Activated CD8-positive, alpha-beta T cell treated with anti-CD3 and anti-CD28 coated beads, Interleukin-2, amount 10 ng/mL, durations not matched to agents 7 days and 5 days (primary cell): ENCODE results near the gene FUT4. TPM values are rescaled to one million over a fixed set of nuclear protein-coding genes. Genes with fewer than 3 reads are reported as not detected.

Source experiments
- ATAC-seq: fragments of 150-1000 bp; cut with Tn5 transposase; one replicate; pipeline ENCODE4 v1.10.0; 2021; ENCODE audit warnings: moderate library complexity
- CTCF ChIA-PET: fragments of 350-600 bp; sonication (Branson Sonifier 250); formaldehyde crosslinking; loops from one replicate; lab custom pipeline; 2021; ENCODE audit warnings: antibody characterized with exemption; lab: Charles Lee
- POLR2A ChIA-PET: fragments of 350-600 bp; sonication (Branson Sonifier 250); formaldehyde crosslinking; loops from one replicate; lab custom pipeline; 2021; ENCODE audit warnings: antibody characterized with exemption; lab: Charles Lee
- DNase-seq: peaks from one replicate; pipeline ENCODE4 v3.0.0-alpha.2; 2020
- H3K27ac Mint-ChIP-seq: one replicate; pipeline ENCODE4 v1.8.0; 2021; ENCODE audit warnings: mild to moderate bottlenecking, mixed read lengths
- H3K27me3 Mint-ChIP-seq: one replicate; pipeline ENCODE4 v1.8.0; 2021; ENCODE audit warnings: low read depth, mixed read lengths
- H3K36me3 Mint-ChIP-seq: one replicate; pipeline ENCODE4 v1.8.0; 2021; ENCODE audit warnings: low read depth, mixed read lengths
- H3K4me1 Mint-ChIP-seq: one replicate; pipeline ENCODE4 v1.8.0; 2021; ENCODE audit warnings: low read depth, mixed read lengths
- H3K4me3 Mint-ChIP-seq: one replicate; pipeline ENCODE4 v1.8.0; 2021; ENCODE audit warnings: mild to moderate bottlenecking, mixed read lengths
- H3K9me3 Mint-ChIP-seq: one replicate; pipeline ENCODE4 v1.8.0; 2022; ENCODE audit warnings: mixed read lengths; ENCODE audit not compliant: insufficient read depth
- total RNA-seq, 2 experiments: library from RNA; stranded (reverse); gene quantifications; one replicate each; pipeline ENCODE4 v1.2.3, GENCODE V29; 2021

FUT4 gene
- total RNA-seq, 2 experiments from 2014 or later = 6.5 to 7.0 TPM

- CTCF ChIA-PET = no interaction called here
- no peak overlapping the region for H3K4me3 Mint-ChIP-seq
These were observed 30.7 kb downstream of the FUT4 start for GRCh38 chr11:94574193-94574961.

GRCh38 chr11:94576306-94576705 is 32.6 kb downstream of the FUT4 start:
- DNase-seq (no peak), ATAC-seq (no peak)
- Mint-ChIP-seq H3K4me3 (no peak overlapping the region), H3K27ac (no peak overlapping the region), H3K4me1 (no peaks in the 10 kb centered on the region), H3K36me3 (no peaks in the 10 kb centered on the region), H3K27me3 (peaks cover 7% of the 10 kb centered on the region), H3K9me3 (no peaks in the 10 kb centered on the region)
- ChIA-PET CTCF (no interaction called here), POLR2A (no interaction called here)

More at GRCh38 chr11:94574193-94574961, 30.7 kb downstream of the FUT4 start:
- H3K9me3 Mint-ChIP-seq = no peaks in the 10 kb centered on the region
- no peak overlapping the region for H3K27ac Mint-ChIP-seq
- H3K36me3 Mint-ChIP-seq = no peaks in the 10 kb centered on the region
- POLR2A ChIA-PET = no interaction called here
- no peak for DNase-seq
- no peak for ATAC-seq
- no peaks in the 10 kb centered on the region for H3K4me1 Mint-ChIP-seq
- H3K27me3 Mint-ChIP-seq = peaks cover 5% of the 10 kb centered on the region

- no peaks in the 10 kb centered on the region for H3K36me3 Mint-ChIP-seq
- POLR2A ChIA-PET = no interaction called here
- CTCF ChIA-PET = no interaction called here
- H3K27me3 Mint-ChIP-seq = peaks cover 6% of the 10 kb centered on the region
- H3K9me3 Mint-ChIP-seq = no peaks in the 10 kb centered on the region
- no peak for ATAC-seq
- H3K27ac Mint-ChIP-seq = no peak overlapping the region
- no peak for DNase-seq
- H3K4me1 Mint-ChIP-seq = no peaks in the 10 kb centered on the region
- no peak overlapping the region for H3K4me3 Mint-ChIP-seq
These were observed 34.1 kb downstream of the FUT4 start for GRCh38 chr11:94577841-94578240.

- DNase-seq (no peak), ATAC-seq (no peak)
- H3K27me3 Mint-ChIP-seq = peaks cover 2% of the 10 kb centered on the region
- H3K9me3 Mint-ChIP-seq = no peaks in the 10 kb centered on the region
- H3K27ac Mint-ChIP-seq = no peak overlapping the region
- no peak overlapping the region for H3K4me3 Mint-ChIP-seq
- no peaks in the 10 kb centered on the region for H3K4me1 Mint-ChIP-seq
- ChIA-PET CTCF (no interaction called here), POLR2A (no interaction called here)
- no peaks in the 10 kb centered on the region for H3K36me3 Mint-ChIP-seq
These were observed 38.2 kb downstream of the FUT4 start for GRCh38 chr11:94581926-94582325.

GRCh38 chr11:94583213-94583865 is 39.6 kb downstream of the FUT4 start:
- Mint-ChIP-seq H3K4me3 (no peak overlapping the region), H3K36me3 (no peaks in the 10 kb centered on the region), H3K4me1 (no peaks in the 10 kb centered on the region), H3K9me3 (no peaks in the 10 kb centered on the region), H3K27ac (no peak overlapping the region), H3K27me3 (peaks cover 2% of the 10 kb centered on the region)
- DNase-seq (no peak), ATAC-seq (no peak)
- ChIA-PET CTCF (no interaction called here), POLR2A (no interaction called here)

- no peak for DNase-seq
- ATAC-seq = no peak
These were observed 40.3 kb downstream of the FUT4 start for GRCh38 chr11:94583866-94584500.

GRCh38 chr11:94584978-94585377 is 41.3 kb downstream of the FUT4 start:
- Mint-ChIP-seq H3K27me3 (peaks cover 2% of the 10 kb centered on the region), H3K36me3 (no peaks in the 10 kb centered on the region), H3K4me3 (no peak overlapping the region), H3K27ac (no peak overlapping the region), H3K9me3 (no peaks in the 10 kb centered on the region), H3K4me1 (no peaks in the 10 kb centered on the region)
- ATAC-seq (no peak), DNase-seq (no peak)
- ChIA-PET POLR2A (no interaction called here), CTCF (no interaction called here)

More at GRCh38 chr11:94583866-94584500, 40.3 kb downstream of the FUT4 start:
- Mint-ChIP-seq H3K4me1 (no peaks in the 10 kb centered on the region), H3K36me3 (no peaks in the 10 kb centered on the region), H3K27me3 (peaks cover 2% of the 10 kb centered on the region), H3K4me3 (no peak overlapping the region), H3K27ac (no peak overlapping the region), H3K9me3 (no peaks in the 10 kb centered on the region)
- CTCF ChIA-PET = no interaction called here
- POLR2A ChIA-PET = no interaction called here

- Mint-ChIP-seq H3K27ac (no peak overlapping the region), H3K4me3 (no peak overlapping the region), H3K36me3 (no peaks in the 10 kb centered on the region), H3K9me3 (no peaks in the 10 kb centered on the region), H3K4me1 (no peaks in the 10 kb centered on the region), H3K27me3 (peaks cover 2% of the 10 kb centered on the region)
- ChIA-PET CTCF (no interaction called here), POLR2A (no interaction called here)
- DNase-seq = no peak
- no peak for ATAC-seq
These were observed 41.7 kb downstream of the FUT4 start for GRCh38 chr11:94585399-94585798.

- no peak for DNase-seq
- no peak for ATAC-seq
- Mint-ChIP-seq H3K4me3 (no peak overlapping the region), H3K27me3 (no peaks in the 10 kb centered on the region), H3K9me3 (no peaks in the 10 kb centered on the region), H3K4me1 (no peaks in the 10 kb centered on the region), H3K27ac (no peak overlapping the region), H3K36me3 (no peaks in the 10 kb centered on the region)
- POLR2A ChIA-PET = no interaction called here
- CTCF ChIA-PET = no interaction called here
These were observed 42.8 kb downstream of the FUT4 start for GRCh38 chr11:94586546-94586945.

GRCh38 chr11:94586978-94587377 is 43.3 kb downstream of the FUT4 start:
- ChIA-PET CTCF (no interaction called here), POLR2A (no interaction called here)
- DNase-seq (no peak), ATAC-seq (no peak)
- Mint-ChIP-seq H3K9me3 (no peaks in the 10 kb centered on the region), H3K27ac (no peak overlapping the region), H3K4me3 (no peak overlapping the region), H3K4me1 (no peaks in the 10 kb centered on the region), H3K27me3 (no peaks in the 10 kb centered on the region), H3K36me3 (no peaks in the 10 kb centered on the region)

- Mint-ChIP-seq H3K9me3 (no peaks in the 10 kb centered on the region), H3K36me3 (no peaks in the 10 kb centered on the region), H3K27me3 (no peaks in the 10 kb centered on the region), H3K4me3 (no peak overlapping the region), H3K4me1 (no peaks in the 10 kb centered on the region), H3K27ac (no peak overlapping the region)
- POLR2A ChIA-PET = no interaction called here
- CTCF ChIA-PET = interaction anchor here (0.7 kb wide), 1 partner anchor 309 kb away, joined by 3 read pairs; no protein-coding TSS in a partner anchor
- ATAC-seq (no peak), DNase-seq (no peak)
These were observed 44.7 kb downstream of the FUT4 start for GRCh38 chr11:94588366-94588942.
